Effector memory CD4-positive, alpha-beta T cell (primary cell): ENCODE data around the gene BMPER.

Experiments used
- DNase-seq, 3 donors: peaks; one replicate each; pipeline ENCODE4 v3.0.0-alpha.2; 2020
- H3K27ac ChIP-seq: 2 replicates; pipeline ENCODE4 v1.7.0; 2013; ENCODE audit warnings: mild to moderate bottlenecking, low read length, moderate library complexity; ENCODE audit not compliant: insufficient read depth, poor library complexity, severe bottlenecking
- H3K27me3 ChIP-seq: replicated peaks from 2 replicates; pipeline ENCODE4 v1.7.0; 2013; ENCODE audit warnings: mild to moderate bottlenecking, low read length; ENCODE audit not compliant: insufficient read depth, control insufficient read depth, poor library complexity, severe bottlenecking
- H3K36me3 ChIP-seq: 2 replicates; pipeline ENCODE4 v1.7.0; 2013; ENCODE audit warnings: mild to moderate bottlenecking, low read length, moderate library complexity; ENCODE audit not compliant: control insufficient read depth, insufficient read depth
- H3K4me1 ChIP-seq: 2 replicates; pipeline ENCODE4 v1.7.0; 2013; ENCODE audit warnings: low read length, mild to moderate bottlenecking; ENCODE audit not compliant: control insufficient read depth, insufficient read depth, poor library complexity, severe bottlenecking
- H3K4me3 ChIP-seq: 2 replicates; pipeline ENCODE4 v1.7.0; 2013; ENCODE audit warnings: low read length, low read depth, mild to moderate bottlenecking; ENCODE audit not compliant: insufficient read depth, poor library complexity, severe bottlenecking
- H3K9me3 ChIP-seq: 2 replicates; pipeline ENCODE4 v1.7.0; 2013; ENCODE audit warnings: mild to moderate bottlenecking, low read length, moderate library complexity; ENCODE audit not compliant: control insufficient read depth

BMPER gene

GRCh38 chr7:34136698-34137097, 231.4 kb downstream of the BMPER start:
- Histone ChIP-seq H3K9me3 (no peaks in the 10 kb centered on the region), H3K36me3 (no peaks in the 10 kb centered on the region), H3K4me3 (no peak overlapping the region), H3K27me3 (no peaks in the 10 kb centered on the region), H3K4me1 (no peaks in the 10 kb centered on the region), H3K27ac (no peak overlapping the region)
- DNase-seq: no peak

DNA sequence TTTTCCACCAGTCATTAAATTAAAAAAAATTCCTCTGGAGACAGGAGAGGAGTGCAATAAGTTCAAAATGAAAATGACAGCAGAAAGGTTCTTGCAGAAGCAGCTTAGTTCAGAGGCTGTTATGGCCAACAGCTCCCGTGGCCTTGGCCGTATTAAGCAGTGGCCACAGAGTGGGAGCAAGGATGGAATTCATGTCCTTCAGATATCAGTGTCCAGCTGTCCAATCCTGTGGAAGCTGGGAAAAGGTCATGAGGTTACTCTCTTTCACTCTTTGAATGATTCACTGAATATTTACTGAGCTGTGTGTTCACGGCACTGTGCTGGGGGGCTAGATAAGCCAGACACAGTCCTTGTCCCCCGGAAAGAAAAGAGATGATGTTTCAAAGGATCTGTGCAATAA, 231.8 kb downstream of the BMPER start:
- Histone ChIP-seq H3K4me3 (no peak overlapping the region), H3K36me3 (no peaks in the 10 kb centered on the region), H3K4me1 (no peaks in the 10 kb centered on the region), H3K27me3 (no peaks in the 10 kb centered on the region), H3K27ac (no peak overlapping the region), H3K9me3 (no peaks in the 10 kb centered on the region)
- no peak for DNase-seq

GRCh38 chr7:34138483-34138882, 233.1 kb downstream of the BMPER start:
- no peaks in the 10 kb centered on the region for H3K9me3 ChIP-seq

GRCh38 chr7:34139086-34139485, 233.7 kb downstream of the BMPER start:
- Histone ChIP-seq H3K27me3 (no peaks in the 10 kb centered on the region), H3K4me1 (no peaks in the 10 kb centered on the region), H3K36me3 (no peaks in the 10 kb centered on the region)

More at GRCh38 chr7:34138483-34138882, 233.1 kb downstream of the BMPER start:
- no peaks in the 10 kb centered on the region for H3K4me1 ChIP-seq
- H3K27ac ChIP-seq: no peak overlapping the region
- H3K36me3 ChIP-seq: no peaks in the 10 kb centered on the region
- no peak for DNase-seq
- no peaks in the 10 kb centered on the region for H3K27me3 ChIP-seq
- H3K4me3 ChIP-seq: no peak overlapping the region

DNA sequence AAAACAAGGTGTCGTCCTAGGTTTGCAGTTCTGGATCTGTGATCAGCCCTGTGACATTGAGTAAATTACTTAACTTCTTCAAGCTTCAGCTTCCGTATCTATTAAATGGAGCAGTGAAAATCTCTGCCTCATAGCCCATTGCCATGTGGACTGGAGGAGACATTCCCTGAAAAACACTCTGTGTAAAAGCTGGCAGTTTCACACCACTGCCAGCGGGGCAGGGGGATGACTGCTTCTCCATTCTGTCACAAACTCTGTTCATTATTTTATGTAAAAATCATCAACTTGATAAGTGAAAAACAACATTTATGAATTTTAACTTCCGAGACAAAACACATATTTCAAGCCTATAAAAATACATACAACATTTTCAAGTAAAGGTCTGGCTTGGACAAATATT, 234.7 kb downstream of the BMPER start:
- Histone ChIP-seq H3K9me3 (no peaks in the 10 kb centered on the region), H3K36me3 (no peaks in the 10 kb centered on the region), H3K4me3 (no peak overlapping the region), H3K27me3 (no peaks in the 10 kb centered on the region), H3K4me1 (no peaks in the 10 kb centered on the region), H3K27ac (no peak overlapping the region)
- DNase-seq: no peak

More at GRCh38 chr7:34139086-34139485, 233.7 kb downstream of the BMPER start:
- no peak overlapping the region for H3K4me3 ChIP-seq
- H3K27ac ChIP-seq: no peak overlapping the region
- H3K9me3 ChIP-seq: no peaks in the 10 kb centered on the region
- DNase-seq: no peak

DNA sequence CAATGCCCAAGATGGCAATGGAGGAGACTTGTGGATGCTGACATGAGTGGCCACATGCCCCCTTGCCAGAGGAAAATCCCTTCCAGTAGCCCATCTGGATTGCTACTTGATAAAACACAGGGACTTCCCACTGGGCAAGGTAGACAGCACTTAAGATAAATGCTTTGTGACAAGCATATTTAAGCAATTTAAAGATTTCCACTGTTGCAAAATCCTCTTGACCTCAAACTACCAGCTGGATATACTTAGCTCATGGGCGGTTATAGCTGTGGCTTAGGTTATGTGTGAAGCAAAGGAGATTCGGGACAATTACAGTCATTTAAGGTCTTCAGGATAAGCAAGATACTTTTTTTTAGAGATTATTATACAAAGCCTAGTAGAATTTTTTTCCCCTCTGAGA, 238.1 kb downstream of the BMPER start:
- Histone ChIP-seq H3K27ac (no peak overlapping the region), H3K36me3 (no peaks in the 10 kb centered on the region), H3K9me3 (no peaks in the 10 kb centered on the region), H3K4me3 (no peak overlapping the region), H3K27me3 (no peaks in the 10 kb centered on the region), H3K4me1 (no peaks in the 10 kb centered on the region)
- DNase-seq: no peak

GRCh38 chr7:34145603-34146002, 240.3 kb downstream of the BMPER start:
- no peaks in the 10 kb centered on the region for H3K27me3 ChIP-seq
- H3K27ac ChIP-seq: no peak overlapping the region
- no peaks in the 10 kb centered on the region for H3K4me1 ChIP-seq
- H3K36me3 ChIP-seq: no peaks in the 10 kb centered on the region
- H3K9me3 ChIP-seq: no peaks in the 10 kb centered on the region
- H3K4me3 ChIP-seq: no peak overlapping the region
- no peak for DNase-seq

DNA sequence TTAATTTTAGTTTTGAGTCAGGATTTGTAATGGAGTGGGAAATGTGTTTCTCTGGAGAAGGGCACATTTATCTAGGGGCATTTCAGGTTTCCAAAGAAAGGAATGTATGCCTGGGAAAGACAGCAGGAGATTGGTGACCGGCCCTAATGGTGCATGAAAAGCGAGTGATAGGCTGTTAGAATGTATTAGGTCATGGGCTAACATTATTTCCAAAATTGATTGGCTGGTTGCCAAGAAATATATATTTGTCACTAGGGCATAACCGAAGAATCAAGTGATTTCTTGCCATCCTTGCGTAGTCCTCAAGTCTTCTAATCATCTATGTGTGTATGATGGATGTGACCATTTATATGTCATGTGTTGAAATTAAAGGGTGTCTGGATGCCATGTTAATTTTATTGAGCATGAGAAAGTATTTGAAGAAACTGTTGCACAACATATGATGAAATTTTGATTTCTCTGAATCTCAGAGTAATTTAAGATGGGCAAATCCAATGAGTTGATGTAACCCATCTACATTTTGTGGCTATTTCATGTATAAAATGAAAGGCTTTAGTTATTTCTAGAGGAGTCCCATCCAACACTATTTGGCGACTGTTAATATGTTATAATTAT, 248.4 kb downstream of the BMPER start:
- DNase-seq: no peak
- no peak overlapping the region for H3K27ac ChIP-seq
- no peaks in the 10 kb centered on the region for H3K36me3 ChIP-seq
- H3K27me3 ChIP-seq: no peaks in the 10 kb centered on the region
- no peaks in the 10 kb centered on the region for H3K4me1 ChIP-seq
- H3K4me3 ChIP-seq: no peak overlapping the region
- H3K9me3 ChIP-seq: no peaks in the 10 kb centered on the region

- no peak overlapping the region for H3K27ac ChIP-seq
- H3K27me3 ChIP-seq: no peaks in the 10 kb centered on the region
- no peaks in the 10 kb centered on the region for H3K36me3 ChIP-seq
- no peaks in the 10 kb centered on the region for H3K4me1 ChIP-seq
- H3K4me3 ChIP-seq: no peak overlapping the region
- no peak for DNase-seq
- no peaks in the 10 kb centered on the region for H3K9me3 ChIP-seq
Measured at GRCh38 chr7:34155220-34155908, 250.0 kb downstream of the BMPER start.

GRCh38 chr7:34156336-34156735, 251.0 kb downstream of the BMPER start:
- Histone ChIP-seq H3K36me3 (no peaks in the 10 kb centered on the region), H3K9me3 (no peaks in the 10 kb centered on the region), H3K4me1 (no peaks in the 10 kb centered on the region), H3K27ac (no peak overlapping the region), H3K4me3 (no peak overlapping the region), H3K27me3 (no peaks in the 10 kb centered on the region)
- no peak for DNase-seq
